ENCODE data around the gene MMP24OS.

MMP24OS gene

DNA sequence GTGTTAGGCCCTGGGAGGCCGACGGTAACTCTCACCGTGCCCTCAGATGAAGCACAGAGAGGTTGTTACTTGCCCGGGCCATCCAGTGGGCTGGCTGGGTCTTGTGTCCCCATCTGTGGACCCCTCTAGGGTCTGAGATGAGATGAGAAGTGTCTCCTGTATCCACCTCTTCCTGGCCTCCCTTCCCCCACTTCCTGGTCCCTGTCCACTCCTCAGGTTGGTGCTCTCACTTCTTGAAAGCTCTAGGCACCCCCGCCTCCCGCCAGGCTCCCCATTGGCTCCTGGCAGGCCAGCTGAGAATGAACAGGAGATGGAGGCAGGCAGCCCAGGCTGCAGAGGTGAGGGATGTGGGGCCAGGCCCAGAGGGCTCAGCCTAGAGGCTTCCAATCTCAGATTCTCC lies 1.5 kb downstream of the MMP24OS start:
- DNase-seq (ENCODE audit: low read depth in 1 of 2, low spot score in 1 of 2): no peak
- Histone ChIP-seq H3K27me3 (ENCODE audit: insufficient read depth, poor library complexity, severe bottlenecking) (no peaks in the 10 kb centered on the region), H3K27ac (replicated peaks) (peak overlapping the region; percentile 95; the same call in 1 of the 2 replicates), H3K4me3 (replicated peaks; ENCODE audit: insufficient read depth, low read length) (peak overlapping the region; percentile 78; the same call in 1 of the 2 replicates)
- TF ChIP-seq GABPA (IDR thresholded peaks at IDR 0.05; ENCODE audit: low read depth) (no peak), SPI1 (IDR thresholded peaks at IDR 0.05; ENCODE audit: borderline replicate concordance, low read depth) (no peak), POLR2AphosphoS5 (IDR thresholded peaks at IDR 0.05; ENCODE audit: low read depth) (no peak), REST (IDR thresholded peaks at IDR 0.05; ENCODE audit: insufficient replicate concordance, low read depth) (no peak), CTCF (IDR thresholded peaks at IDR 0.05; ENCODE audit: insufficient read depth, low read length) (no peak)

DNA sequence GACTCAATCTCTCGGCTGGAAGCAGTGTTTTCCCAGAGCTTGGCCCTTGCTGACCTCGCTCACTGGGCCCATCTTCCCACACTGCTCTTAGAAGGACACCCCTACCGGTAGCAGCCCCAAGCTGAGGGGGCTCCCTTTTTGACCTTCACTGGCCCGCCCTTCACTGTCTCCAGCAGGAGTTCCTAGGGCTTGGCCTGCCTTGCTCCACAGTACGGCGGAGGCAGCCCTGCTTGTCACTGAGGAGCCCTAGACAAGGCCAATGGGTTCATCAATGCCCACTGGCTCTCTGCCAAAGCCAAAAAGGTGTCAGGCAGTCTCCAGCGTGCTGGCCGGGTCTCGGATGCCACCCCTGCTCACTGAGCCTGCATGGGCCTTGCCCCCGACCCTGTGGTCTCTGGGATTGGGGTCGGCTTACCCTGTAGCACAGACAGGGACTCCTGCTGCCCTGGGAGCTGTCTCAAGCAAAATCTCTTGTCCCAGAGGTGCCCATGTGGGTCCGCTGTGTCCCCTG lies 2.1 kb downstream of the MMP24OS start:
- Histone ChIP-seq H3K4me3 (replicated peaks; ENCODE audit: insufficient read depth, low read length) (no peak overlapping the region), H3K27ac (replicated peaks) (no peak overlapping the region), H3K27me3 (ENCODE audit: insufficient read depth, poor library complexity, severe bottlenecking) (no peaks in the 10 kb centered on the region)
- TF ChIP-seq POLR2AphosphoS5 (IDR thresholded peaks at IDR 0.05; ENCODE audit: low read depth) (no peak), SPI1 (IDR thresholded peaks at IDR 0.05; ENCODE audit: borderline replicate concordance, low read depth) (no peak), GABPA (IDR thresholded peaks at IDR 0.05; ENCODE audit: low read depth) (no peak), CTCF (IDR thresholded peaks at IDR 0.05; ENCODE audit: insufficient read depth, low read length) (no peak), REST (IDR thresholded peaks at IDR 0.05; ENCODE audit: insufficient replicate concordance, low read depth) (no peak)
- no peak for DNase-seq (ENCODE audit: low read depth in 1 of 2, low spot score in 1 of 2)

DNA sequence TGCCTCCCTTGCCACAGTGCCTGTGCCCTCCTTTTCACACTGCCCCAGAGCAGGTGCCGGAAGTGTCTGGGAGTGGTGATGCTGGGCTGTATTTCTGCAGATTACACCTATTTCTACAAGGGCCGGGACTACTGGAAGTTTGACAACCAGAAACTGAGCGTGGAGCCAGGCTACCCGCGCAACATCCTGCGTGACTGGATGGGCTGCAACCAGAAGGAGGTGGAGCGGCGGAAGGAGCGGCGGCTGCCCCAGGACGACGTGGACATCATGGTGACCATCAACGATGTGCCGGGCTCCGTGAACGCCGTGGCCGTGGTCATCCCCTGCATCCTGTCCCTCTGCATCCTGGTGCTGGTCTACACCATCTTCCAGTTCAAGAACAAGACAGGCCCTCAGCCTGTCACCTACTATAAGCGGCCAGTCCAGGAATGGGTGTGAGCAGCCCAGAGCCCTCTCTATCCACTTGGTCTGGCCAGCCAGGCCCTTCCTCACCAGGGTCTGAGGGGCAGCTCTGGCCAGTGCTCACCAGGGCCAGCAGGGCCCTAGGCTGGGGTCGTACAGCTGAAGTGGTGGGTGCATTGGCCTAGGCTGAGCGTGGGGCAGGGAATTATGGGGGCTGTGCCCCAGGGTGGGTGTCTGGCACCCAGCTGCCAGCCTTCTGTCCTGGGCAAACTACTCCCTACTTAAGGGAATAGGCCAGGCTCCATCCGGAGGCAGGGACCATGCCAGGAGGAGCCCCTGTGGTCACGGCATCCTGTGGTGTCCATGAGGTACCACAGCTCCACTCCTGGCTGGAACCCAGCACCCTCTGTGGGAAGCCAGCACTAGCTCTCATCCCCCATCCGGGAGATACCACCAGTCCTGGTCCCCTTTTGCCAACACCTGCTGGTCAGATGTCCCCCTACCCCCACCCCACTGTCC lies 3.5 kb downstream of the MMP24OS start:
- no peak for TF ChIP-seq REST (IDR thresholded peaks at IDR 0.05; ENCODE audit: insufficient replicate concordance, low read depth)
- peak; percentile 59 for TF ChIP-seq POLR2AphosphoS5 (IDR thresholded peaks at IDR 0.05; ENCODE audit: low read depth)
- no peak for DNase-seq (ENCODE audit: low read depth in 1 of 2, low spot score in 1 of 2)
- Histone ChIP-seq H3K27me3 (ENCODE audit: insufficient read depth, poor library complexity, severe bottlenecking) (no peaks in the 10 kb centered on the region), H3K4me3 (replicated peaks; ENCODE audit: insufficient read depth, low read length) (no peak overlapping the region), H3K27ac (replicated peaks) (no peak overlapping the region)
